Lower leg skin (tissue), 3 donors: ENCODE data around the gene EPHB2.

Experiments
- POLR2A ChIP-seq, 2 donors: fragments of 450-650 bp; IDR thresholded peaks; one replicate each; pipeline ENCODE4 v1.6.1; 2016 to 2017; ENCODE audit warnings: antibody characterized with exemption in 2 of 2, mild to moderate bottlenecking in 1 of 2, moderate library complexity in 1 of 2
- TF ChIP-seq, protein P1 (sequence below), 3 donors: fragments of 450-650 bp; IDR thresholded peaks; one replicate each; pipeline ENCODE4 v1.5.1; 2016; ENCODE audit warnings: antibody characterized with exemption in 3 of 3, mild to moderate bottlenecking in 3 of 3, moderate library complexity in 2 of 3

DNA sequence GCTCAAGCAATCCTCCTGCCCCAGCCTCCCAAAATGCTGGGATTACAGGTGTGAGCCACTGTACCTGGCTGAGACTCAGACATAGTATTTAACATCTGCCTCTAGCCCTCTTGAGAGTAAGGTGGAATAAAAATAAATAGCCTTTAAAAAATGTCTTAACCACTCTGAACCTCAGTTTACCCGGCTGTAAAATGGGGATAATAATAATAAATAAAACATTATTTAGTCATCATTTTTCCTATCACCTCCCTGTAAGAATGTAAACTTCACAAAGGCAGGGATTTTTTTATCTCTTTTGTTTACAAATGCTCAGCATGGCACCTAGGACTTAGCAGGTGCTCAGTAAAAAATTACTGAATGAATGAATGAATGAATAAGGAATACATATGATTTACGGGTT lies 17.2 kb downstream of the EPHB2 start:
- TF ChIP-seq, protein P1, sequence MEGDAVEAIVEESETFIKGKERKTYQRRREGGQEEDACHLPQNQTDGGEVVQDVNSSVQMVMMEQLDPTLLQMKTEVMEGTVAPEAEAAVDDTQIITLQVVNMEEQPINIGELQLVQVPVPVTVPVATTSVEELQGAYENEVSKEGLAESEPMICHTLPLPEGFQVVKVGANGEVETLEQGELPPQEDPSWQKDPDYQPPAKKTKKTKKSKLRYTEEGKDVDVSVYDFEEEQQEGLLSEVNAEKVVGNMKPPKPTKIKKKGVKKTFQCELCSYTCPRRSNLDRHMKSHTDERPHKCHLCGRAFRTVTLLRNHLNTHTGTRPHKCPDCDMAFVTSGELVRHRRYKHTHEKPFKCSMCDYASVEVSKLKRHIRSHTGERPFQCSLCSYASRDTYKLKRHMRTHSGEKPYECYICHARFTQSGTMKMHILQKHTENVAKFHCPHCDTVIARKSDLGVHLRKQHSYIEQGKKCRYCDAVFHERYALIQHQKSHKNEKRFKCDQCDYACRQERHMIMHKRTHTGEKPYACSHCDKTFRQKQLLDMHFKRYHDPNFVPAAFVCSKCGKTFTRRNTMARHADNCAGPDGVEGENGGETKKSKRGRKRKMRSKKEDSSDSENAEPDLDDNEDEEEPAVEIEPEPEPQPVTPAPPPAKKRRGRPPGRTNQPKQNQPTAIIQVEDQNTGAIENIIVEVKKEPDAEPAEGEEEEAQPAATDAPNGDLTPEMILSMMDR (IDR thresholded peaks at IDR 0.05): no peak
- no peak for TF ChIP-seq POLR2A (IDR thresholded peaks at IDR 0.05)
